Peyer's patch (tissue), 4 donors: ENCODE data around the gene SLC2A4RG.

Experiments used
- CTCF ChIP-seq, 6 experiments: fragments of 450-650 bp in 4 of 6; fragments of 200-600 bp in 2 of 6; sonication (generic) in 1 of 6; IDR thresholded peaks; one replicate each; pipeline ENCODE4 v1.5.1; 2017 to 2019; ENCODE audit warnings: antibody characterized with exemption in 6 of 6, mild to moderate bottlenecking in 3 of 6, moderate library complexity in 1 of 6
- POLR2A ChIP-seq, 2 donors: fragments of 450-650 bp; IDR thresholded peaks; one replicate each; pipeline ENCODE4 v1.5.1; 2017; ENCODE audit warnings: antibody characterized with exemption in 2 of 2, mild to moderate bottlenecking in 2 of 2, moderate library complexity in 2 of 2

- TF ChIP-seq CTCF (IDR thresholded peaks at IDR 0.05) (no peak), POLR2A (IDR thresholded peaks at IDR 0.05) (no peak)
Observed at GRCh38 chr20:63706027-63706695, 33.4 kb upstream of the SLC2A4RG start.
